Lower leg skin (tissue), 4 donors: ENCODE measurements around the gene TMEM33. TPM values are rescaled to one million over a fixed set of nuclear protein-coding genes. Genes with fewer than 3 reads are reported as not detected.

Experiments used
- DNase-seq, 2 donors: peaks; one replicate each; pipeline ENCODE4 v3.0.0-alpha.2; 2019; ENCODE audit warnings: low spot score in 2 of 2
- H3K4me3 ChIP-seq: fragments of 200-600 bp; sonication (generic); 2 replicates; pipeline ENCODE4 v1.5.1; 2017; ENCODE audit warnings: mild to moderate bottlenecking, low read depth; ENCODE audit not compliant: poor library complexity, severe bottlenecking
- CTCF ChIP-seq, 3 donors: fragments of 450-650 bp; IDR thresholded peaks; one replicate each; pipeline ENCODE4 v1.5.1; 2016; ENCODE audit warnings: antibody characterized with exemption in 3 of 3, mild to moderate bottlenecking in 3 of 3, moderate library complexity in 2 of 3
- POLR2A ChIP-seq, 2 donors: fragments of 450-650 bp; IDR thresholded peaks; one replicate each; pipeline ENCODE4 v1.6.1; 2016 to 2017; ENCODE audit warnings: antibody characterized with exemption in 2 of 2, mild to moderate bottlenecking in 1 of 2, moderate library complexity in 1 of 2
- WGBS, 2 donors: methylation state at CpG; one replicate each; pipeline ENCODE4 v1.1.5; 2018; 5-methylcytosine and 5-hydroxymethylcytosine counted together
- intact Hi-C: fragments of 100-400 bp; cut with DNase I; formaldehyde crosslinking; loops from one replicate; pipeline ENCODE4 v1.15.0; 2023; ENCODE audit warnings: low total_unique reads
- total RNA-seq, 4 donors: library from RNA; depleted of rRNA; stranded (reverse); fragments of >200 nt; gene quantifications; one replicate each; pipeline ENCODE4 v1.1.0, GENCODE V29; 2016

TMEM33 gene
- total RNA-seq, 4 donors from 2014 or later, result 42.5 to 59.9 (median 49.1) TPM

GRCh38 chr4:41992967-41993857 is 58.0 kb downstream of the TMEM33 start:
- H3K4me3 ChIP-seq, result no peak overlapping the region
- TF ChIP-seq CTCF (IDR thresholded peaks at IDR 0.05) (no peak), POLR2A (IDR thresholded peaks at IDR 0.05) (no peak)
- no peak for DNase-seq
- 85 to 87% methylated on average over 4 of the region's 4 CpGs for WGBS, 2 donors
- intact Hi-C loops, result no loop called here

- intact Hi-C loops, result no loop called here
- no peak for TF ChIP-seq CTCF (IDR thresholded peaks at IDR 0.05)
- no peak for TF ChIP-seq POLR2A (IDR thresholded peaks at IDR 0.05)
- no peak for DNase-seq
- H3K4me3 ChIP-seq, result no peak overlapping the region
- WGBS, 2 donors, result 96 to 97% methylated on average over 3 of the region's 3 CpGs
Measured at GRCh38 chr4:41994461-41994985, 59.3 kb downstream of the TMEM33 start.

- H3K4me3 ChIP-seq, result no peak overlapping the region
- WGBS, 2 donors, result 92 to 96% methylated on average over 3 of the region's 3 CpGs
- intact Hi-C loops, result no loop called here
- no peak for TF ChIP-seq POLR2A (IDR thresholded peaks at IDR 0.05)
- TF ChIP-seq CTCF (IDR thresholded peaks at IDR 0.05), result no peak
- no peak for DNase-seq
Measured at GRCh38 chr4:41998019-41998418, 62.8 kb downstream of the TMEM33 start.

- TF ChIP-seq POLR2A (IDR thresholded peaks at IDR 0.05), result no peak
- no peak for TF ChIP-seq CTCF (IDR thresholded peaks at IDR 0.05)
- no peak overlapping the region for H3K4me3 ChIP-seq
- DNase-seq, result no peak
- intact Hi-C loops, result no loop called here
Measured at GRCh38 chr4:41999321-41999720, 64.1 kb downstream of the TMEM33 start.

- 95% methylated on average over 3 of the region's 3 CpGs for WGBS, 2 donors
- no peak for DNase-seq
- intact Hi-C loops, result no loop called here
Measured at GRCh38 chr4:42008011-42008786, 73.0 kb downstream of the TMEM33 start.

More at GRCh38 chr4:42008011-42008786, 73.0 kb downstream of the TMEM33 start:
- TF ChIP-seq CTCF (IDR thresholded peaks at IDR 0.05), result no peak
- no peak for TF ChIP-seq POLR2A (IDR thresholded peaks at IDR 0.05)
- H3K4me3 ChIP-seq, result no peak overlapping the region

Other genes starting within 250 kb of the TMEM33 start
- not detected for gene PHOX2B, start 186.7 kb upstream of the TMEM33 start, total RNA-seq
- gene DCAF4L1, start 46.3 kb downstream of the TMEM33 start, total RNA-seq, result under 1 TPM in 2 of 4 donors, not detected in 2; 0.06 to 0.23 TPM
- 10 to 100 TPM; 32.2 to 40.8 (median 34.8) TPM for gene SLC30A9, start 55.1 kb downstream of the TMEM33 start, total RNA-seq
- not detected for gene BEND4, start 217.2 kb downstream of the TMEM33 start, total RNA-seq